CD4-positive, alpha-beta T cell treated with Interleukin-12 subunit alpha and Interleukin-12 subunit beta, for 1 hour (primary cell): ENCODE data around the gene ARHGAP24.

Source experiments
- DNase-seq: peaks from one replicate; pipeline ENCODE4 v3.0.0-alpha.2; 2020

ARHGAP24 gene

DNA sequence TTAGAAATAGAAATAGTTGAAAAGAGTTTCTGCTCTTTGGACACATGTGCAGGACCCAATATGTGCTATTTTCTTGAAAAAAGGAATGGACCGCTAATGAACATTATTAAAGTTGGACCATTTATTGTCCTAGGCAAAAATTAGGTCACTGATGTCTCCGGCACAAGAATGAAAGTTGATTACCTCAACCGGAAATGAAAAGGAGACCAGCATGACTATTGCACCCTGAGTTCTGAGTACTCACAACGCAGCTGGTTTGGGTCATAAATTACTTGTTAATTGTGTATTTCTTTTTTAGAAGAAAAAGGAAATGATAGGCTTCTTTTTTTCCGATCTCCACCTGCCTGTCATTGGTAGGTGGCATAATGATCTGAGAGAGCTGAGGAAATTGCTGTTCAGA lies 232.7 kb downstream of the ARHGAP24 start:
- DNase-seq: no peak

DNA sequence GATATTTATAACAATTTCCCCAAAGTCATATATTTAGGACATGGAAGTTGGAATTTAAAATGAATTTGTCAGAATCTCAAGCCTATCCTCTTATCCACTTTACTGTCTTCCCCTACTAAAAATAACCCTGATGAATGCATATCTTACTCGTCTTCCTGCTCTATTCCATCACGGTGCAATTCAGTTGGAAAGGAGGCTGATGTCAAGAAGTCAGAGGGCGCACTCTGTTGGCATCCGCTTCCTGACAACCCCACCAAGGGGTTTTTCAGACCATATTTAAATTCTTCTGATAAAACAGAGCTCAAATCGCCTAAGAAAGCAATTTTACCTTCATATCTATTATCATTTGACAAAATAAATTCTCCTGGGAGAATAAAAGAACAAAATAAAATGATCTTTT lies 233.5 kb downstream of the ARHGAP24 start:
- DNase-seq: no peak

DNA sequence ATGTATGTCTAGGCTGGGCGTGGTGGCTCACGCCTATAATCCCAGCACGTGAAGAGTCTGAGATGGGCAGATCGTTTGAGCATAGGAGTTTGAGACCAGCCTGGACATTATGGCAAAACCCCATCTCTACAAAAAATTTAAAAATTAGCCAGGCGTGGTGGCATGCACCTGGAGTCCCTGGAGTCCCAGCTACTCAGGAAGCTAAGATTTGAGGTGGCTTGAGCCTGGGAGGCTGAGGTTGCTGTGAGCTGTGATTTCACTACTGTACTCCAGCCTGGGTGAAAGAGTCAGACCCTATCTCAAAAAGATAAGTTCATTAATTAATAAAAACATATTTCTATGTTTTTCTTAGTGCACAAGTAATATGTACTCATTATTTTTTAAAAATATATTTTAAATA lies 238.1 kb downstream of the ARHGAP24 start:
- DNase-seq: no peak

DNA sequence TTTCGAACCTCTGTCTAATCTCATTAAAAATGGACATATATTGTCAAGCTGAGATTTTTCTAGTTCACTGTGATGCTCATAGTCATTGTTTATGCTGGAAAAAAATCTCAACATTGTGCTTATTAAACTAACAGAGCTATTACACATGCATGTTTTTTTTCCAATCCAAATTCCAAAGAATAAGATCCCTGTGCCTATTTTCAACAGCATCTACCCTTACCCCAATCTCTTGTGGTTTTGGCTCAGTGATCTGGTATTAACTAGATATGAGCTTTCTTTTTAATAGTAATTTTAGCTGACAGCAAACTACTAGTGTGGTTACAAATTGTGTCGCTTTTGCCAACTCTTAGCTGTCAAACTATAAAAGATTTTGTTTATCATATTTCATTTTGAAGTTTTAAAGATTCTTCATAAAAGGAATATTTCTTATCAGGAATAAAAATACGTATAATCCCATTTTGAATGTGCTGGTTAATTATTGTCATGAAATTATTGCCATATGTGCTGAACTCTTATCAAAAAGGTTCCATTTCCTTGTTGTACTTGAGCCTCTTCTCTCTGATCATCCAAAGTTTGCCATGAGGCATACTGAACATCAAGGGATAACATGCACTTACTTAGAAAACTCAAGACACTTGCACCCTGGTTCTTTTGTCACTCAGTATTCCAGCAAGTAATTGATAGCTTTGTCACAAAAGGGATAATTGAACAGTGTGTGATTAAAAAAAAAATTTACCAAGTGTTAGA lies 241.2 kb downstream of the ARHGAP24 start:
- DNase-seq: no peak

DNA sequence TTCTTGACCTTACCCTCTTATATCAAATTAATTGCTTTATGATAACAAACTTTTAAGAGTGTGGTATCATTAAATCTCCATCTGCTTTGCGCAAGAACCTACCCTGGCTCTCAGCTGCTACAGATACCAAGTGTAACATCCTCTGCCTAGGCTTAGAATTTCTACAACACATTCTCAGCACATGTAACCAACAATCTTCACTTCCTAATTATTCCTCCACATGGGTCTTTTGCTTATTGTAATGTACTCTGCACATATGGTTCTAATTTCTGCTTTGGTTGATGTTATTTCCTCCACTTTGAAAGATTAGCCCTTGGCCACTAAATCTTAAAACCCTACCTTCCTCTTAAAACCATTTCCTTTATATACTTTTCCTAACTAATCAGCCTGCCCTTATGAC lies 242.4 kb downstream of the ARHGAP24 start:
- DNase-seq: no peak

DNA sequence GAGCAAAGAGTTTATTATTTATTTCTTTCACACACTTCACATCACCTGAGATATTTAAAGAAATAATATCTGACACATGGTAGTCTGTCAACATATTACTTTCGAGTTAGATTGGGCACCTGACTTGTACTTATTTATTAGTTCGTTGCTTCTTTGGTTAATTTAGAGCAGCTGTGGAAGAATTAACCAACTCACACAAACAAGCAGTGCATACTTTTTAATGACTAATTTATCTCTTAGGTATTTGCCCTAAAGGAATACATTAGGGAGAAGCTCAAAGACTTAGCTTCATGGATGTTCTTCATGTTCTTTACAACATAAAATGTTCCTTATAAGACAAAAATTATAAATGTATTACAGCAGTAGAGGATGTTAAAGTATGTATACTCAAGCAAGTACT lies 242.9 kb downstream of the ARHGAP24 start:
- DNase-seq: no peak

DNA sequence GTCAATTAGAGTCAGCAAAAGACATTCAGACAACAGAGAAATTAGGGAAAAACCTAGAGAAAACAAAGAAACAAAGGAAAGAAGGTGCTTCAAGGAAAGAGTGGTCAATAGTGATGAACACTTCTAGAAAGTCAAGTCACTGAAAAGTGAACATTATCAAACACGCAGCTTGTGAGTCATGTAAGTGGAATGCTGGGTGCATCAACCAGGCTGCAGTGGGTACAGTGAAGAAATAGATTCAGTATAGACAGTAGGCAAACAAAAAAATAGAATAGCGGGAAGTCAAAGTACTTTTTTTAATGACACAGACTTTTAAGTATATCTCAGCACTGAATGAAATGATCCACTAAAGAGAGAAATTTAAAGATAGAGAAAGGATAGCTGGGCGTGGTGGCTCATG lies 245.8 kb downstream of the ARHGAP24 start:
- DNase-seq: no peak

DNA sequence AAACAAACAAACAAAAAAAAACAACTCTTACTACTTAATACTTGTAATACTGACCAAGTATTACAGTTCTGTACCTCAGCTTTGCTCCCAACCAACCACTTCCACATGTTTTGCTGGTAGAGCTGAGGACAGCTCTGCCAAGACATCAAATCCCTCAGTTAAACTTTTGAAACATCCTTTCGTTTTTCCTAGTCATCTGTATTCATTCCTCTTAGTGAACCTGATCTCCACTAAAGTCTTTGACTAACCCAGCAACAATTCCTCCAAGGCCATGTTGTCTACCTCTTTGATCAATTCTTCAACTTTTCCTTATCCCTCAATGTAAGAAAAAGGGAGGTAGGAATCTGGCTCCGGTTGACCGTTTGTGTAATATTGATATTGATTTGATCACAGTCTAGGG lies 247.5 kb downstream of the ARHGAP24 start:
- no peak for DNase-seq

DNA sequence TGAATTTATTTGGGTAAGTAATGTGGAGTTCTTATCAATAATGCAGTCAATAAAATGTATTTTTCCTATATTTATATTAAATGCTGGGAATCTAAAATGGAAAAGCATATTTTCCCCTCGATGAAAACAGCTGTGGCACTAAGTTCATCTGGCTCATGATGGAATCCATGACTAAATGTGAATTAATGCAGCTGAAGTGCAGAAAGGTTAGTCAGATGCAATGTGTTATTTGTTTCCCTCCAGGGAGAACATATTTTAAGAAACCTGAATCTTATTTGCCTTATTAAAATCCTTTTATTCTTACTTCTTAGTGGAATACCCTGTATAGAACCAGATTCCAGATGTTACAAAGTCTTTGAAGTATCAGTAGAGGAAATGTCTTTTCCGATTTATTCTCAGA lies 247.9 kb downstream of the ARHGAP24 start:
- no peak for DNase-seq

DNA sequence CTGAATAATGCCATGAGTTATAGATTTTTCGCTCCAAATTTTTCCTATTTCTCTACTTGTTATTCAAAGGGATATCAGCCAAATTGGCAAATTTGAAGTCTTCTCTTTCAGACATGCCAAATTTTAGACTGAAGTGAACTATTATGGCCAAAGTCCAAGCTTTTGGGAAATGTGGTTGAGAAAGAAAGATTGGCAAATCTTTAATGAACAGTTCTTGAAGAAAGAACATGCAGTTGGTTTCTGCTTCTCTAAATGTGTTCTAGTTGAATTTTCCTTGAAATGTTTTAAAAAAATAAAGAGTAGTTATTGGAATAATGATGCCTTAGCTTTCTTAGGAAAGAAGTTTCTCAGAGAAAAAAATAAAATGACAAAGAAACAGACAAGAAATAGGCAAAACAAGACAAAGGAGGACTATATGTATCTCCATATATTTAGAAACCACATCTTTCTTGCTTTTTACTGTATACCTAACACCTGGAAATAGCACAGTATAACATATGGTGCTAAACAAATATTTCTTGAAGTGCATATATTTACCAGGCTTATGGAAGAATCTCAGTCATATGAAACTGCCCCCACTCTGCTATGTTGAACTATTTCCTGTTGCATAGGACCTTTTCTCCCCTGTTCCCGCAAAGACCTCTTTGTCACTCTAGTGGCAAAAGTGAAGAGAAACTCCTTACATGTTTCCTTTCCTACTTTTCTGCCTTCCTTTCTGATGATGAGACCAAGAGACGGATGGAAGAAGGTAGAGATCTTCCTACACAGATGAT lies 250.0 kb downstream of the ARHGAP24 start:
- DNase-seq: no peak

DNA sequence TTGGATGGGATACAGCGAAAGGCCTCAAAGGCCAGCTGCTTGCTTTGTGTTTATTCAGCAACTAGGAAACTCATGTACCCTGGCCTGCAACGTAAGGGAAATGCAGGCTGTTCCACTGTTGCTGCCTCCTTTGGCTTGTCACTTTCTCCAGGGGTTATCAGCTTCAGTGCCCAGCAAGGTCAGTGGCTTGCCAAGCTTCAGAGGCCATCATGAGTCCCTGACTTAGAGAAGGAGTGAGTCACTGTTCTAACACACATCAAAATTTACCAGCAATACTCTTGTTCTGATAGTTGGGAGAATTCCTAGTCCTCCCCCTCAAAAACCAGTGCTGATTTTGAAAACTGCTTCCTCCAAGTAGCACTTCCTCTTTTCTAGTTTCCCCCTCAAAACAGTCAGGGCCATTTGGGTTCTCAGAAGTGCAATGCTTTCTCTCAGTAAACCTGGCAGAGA lies 250.8 kb downstream of the ARHGAP24 start:
- DNase-seq: no peak

DNA sequence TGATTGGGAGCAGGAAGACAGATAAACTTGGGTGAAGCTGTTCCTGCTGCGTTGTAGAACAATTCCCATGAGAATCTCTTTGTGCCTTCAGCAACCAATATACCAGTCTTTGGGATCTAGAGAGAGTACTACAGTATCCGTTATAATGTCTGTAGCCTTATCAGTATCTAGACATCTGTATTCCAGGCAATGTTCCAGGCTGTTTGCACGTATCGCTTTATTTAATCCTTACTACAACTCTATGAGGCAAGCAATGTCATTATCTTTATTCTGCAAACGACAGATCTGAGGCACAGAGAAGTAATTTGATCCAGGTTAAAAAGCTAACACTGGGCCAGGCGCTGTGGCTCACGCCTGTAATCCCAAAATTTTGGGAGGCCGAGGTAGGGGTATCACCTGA lies 251.6 kb downstream of the ARHGAP24 start:
- DNase-seq: no peak

DNA sequence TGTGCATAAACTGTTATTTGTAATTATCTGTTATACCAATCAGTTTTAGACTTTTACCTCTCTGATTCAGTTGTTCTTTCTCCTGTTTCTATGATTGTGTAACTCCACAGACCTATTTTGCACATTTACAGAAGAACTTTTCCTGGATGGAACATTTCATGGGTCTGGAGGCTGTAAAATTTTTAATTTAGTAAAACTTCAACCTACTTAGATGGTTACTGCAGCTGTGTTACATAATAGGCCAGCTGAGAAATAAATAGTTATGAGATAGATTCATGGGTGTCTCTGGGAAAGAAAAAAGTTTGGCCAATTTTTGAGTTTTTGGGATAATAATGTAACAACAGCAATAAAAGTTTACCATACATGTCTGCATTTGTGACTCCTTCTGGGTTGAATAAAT lies 253.5 kb downstream of the ARHGAP24 start:
- DNase-seq: no peak

DNA sequence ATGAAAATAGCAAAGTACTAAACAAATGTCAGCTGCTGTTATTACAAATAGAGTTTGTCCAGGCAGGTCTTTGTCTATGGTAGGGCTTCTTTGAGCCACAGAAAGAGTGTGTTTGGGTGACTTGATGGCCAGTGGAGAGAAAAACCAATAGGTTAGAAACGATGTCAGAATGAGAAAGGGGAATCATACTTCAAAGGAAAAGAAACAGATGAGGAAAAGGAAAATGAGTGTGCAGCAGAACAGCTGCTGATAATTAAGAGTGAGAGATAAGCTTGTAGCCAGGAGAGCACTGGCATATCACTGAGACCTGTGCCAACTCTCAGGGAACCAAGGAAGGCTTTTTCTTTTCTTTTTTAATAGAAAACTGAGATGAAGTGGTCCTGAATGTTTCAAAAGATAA lies 257.2 kb downstream of the ARHGAP24 start:
- no peak for DNase-seq

DNA sequence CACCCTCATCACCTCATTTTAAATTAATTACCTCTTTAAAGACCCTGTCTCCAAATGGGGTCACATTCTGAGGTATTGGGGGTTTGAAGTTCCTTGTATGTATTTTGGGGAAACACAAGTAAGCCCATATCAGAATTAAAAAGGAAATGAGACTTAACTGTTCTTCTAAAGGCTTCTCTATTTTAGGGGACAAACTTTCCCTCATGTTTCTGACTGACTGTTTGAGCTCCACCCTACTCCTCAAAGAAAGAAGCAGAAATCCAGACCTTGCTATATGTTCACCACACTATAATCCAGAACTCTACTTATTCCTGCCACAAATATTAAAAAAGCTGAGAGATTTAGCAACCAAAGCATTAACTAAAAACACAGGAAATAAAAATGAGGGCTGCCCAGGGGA lies 258.8 kb downstream of the ARHGAP24 start:
- no peak for DNase-seq

DNA sequence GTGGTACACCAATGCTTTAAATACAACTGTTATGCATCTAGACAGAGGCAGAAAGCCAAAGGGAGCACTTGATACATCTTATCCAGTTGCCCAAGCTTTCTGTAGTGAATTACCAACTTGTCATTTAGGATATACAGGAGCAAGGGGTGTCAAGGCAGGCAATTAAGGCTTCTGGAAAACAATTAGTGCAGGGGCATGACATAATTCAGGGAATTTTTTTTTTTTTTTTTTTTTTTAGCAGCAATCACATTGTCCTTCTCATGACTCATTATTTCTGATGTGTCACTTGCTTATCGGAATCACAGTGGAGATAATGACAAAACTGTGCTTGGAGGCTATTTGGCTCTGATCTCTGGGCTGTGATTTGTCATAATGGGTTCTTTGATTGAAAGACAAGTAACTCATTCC lies 259.5 kb downstream of the ARHGAP24 start:
- DNase-seq: no peak

DNA sequence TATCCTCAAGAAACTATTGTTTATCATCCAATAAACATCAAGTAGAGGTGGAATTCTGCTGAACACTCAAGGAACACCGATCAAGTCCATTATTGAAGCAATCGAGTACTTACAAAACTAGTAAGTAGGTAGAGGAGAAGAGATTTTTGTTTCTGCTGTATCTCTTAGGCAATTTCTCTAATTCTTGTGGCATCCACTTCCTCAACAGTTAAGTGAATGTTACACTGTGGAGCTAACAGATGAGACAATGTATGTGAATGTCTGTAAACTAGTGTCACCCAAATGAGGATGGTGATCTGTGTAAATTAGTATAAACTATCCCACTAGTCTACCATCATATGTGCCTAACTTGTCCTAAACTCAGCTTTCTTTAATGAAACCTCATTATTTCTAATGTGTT lies 261.6 kb downstream of the ARHGAP24 start:
- DNase-seq: no peak

DNA sequence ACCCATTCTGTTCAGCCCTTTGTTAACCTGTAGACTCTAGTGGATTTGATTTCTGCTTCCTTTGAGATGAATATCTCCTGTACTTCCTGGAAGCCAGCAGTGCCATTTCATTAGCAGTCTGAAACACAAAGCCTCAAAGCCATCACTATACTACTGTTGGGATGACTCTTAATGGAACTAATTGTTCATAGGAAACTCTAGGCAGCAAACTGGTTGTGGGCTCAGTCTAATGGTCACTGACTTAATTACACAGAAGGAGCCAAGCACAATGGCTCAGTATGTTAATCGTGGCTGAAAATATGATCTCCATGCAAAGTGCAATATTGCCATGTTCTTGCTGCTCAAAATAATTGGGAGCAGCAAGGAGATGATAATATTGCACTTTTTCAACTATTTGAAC lies 262.3 kb downstream of the ARHGAP24 start:
- DNase-seq: no peak

DNA sequence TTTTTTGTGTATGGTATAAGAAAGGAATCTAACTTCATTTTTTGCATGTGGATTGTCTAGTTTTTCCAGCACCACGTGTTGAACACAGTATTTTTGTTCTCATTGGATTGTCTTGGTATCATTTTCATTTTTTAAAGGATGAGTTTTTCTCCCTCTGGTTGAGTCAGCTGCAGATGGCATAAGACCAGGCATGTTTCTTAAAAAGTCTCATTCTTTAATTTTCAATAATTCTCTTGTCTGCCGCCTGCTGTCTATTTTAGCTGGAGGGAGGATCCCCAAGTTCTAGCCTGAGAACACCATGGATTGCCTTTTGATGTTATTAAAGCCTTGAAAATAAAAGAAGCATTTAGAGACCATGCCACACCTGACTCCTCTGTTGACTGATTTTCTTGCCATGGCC lies 263.8 kb downstream of the ARHGAP24 start:
- no peak for DNase-seq

DNA sequence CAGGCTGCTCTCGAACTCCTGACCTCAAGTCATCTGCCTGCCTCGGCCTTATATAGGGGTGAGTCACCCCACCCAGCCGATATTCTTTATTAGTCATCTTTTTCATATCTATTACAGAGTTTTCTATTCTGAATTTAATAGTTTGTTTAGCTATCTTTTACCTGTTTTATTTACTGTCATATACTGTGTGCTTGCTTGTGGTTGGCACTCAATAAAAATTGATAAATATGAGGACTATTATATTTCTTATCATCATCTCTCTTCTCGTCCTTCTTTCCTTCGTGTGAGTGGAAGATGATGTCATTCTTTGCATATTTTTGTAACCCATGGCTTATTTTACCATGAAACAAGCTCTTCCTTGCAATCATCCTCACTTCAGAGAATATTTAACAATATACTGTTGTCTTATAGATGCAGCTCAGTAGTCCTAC lies 265.5 kb downstream of the ARHGAP24 start:
- no peak for DNase-seq

DNA sequence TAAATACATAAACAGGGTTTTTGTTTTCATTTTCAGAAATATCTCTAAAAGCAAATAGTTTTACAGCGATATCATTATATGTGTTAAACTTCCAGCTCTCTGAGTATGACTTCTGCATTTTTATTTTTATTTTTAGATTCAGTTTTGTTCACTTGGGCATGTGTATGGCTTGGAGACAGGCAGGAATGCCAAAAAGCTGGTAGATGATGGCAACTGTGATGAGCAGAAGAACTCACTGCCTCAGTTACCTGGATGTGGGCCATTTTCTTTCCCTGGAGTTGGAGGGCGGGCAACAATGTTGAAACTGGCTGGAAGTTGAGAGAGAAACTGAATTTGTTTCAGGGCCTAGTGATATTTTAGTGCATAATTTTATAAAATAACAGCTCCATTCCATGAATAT lies 266.4 kb downstream of the ARHGAP24 start:
- DNase-seq: no peak

DNA sequence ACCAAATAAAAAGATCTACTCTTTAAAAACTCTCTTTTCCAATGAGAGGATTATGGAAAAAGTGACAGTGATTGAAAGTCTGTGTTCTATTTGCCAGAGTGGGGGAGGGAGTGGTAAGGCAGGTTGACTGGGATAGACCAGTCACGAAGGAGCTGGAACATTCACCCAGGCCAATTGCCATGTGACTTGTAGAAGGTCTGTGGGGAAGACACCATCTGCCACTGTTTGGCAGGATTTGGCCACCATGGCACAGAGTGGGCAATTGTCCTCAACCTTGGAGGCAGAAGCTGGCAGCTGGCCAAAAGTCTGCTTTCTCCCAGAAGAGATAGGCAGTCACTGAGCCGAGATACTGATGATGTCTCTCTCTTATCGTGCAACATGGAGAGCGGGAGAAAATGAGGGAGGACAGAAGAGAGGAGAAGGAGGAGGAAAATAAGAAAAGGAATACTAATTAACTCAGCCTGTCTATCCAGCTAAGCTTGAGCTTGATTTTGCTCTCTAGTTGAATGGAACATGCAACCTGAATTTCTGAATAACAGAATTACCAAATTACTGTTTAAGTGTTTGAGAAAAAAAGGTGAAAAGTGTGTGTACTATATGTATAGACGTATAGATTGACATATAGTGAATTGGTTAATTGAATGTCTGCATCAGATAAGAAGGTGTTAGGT lies 267.1 kb downstream of the ARHGAP24 start:
- no peak for DNase-seq

DNA sequence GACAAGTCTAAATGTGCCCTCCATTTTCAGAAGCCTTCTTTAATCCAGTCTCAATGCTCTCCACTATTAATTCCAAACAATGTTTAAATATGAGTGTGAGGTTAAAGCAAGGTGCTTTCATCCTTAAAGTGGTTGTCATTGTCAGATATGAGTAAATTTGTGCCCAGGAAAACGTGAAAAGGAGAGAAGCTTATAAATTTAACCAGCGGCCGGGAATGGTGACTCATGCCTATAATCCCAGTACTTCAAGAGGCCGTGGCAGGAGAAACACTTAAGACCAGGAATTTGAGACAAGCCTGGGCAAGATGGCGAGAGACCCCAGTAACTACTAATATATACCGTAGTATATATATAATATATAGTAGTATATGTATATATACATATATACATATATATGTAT lies 270.0 kb downstream of the ARHGAP24 start:
- DNase-seq: no peak

DNA sequence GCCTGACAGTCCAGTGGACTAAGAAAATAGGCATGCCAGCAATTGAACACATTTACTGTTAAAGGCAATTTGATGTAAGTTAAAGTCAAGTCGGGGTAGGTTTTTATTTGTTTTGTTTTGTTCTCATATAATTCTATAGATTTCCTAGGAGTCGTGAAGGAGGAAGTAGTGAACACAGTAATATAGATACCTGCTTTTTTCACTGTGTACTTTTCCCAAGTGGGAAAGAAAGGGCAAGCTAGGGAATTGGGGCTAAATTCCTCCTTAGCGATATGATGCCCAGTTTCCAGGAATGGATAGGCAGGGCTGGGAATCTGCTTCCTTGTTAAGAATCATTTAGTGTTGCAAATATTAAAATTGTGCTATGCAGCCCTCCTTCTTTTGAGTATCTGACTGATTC lies 271.0 kb downstream of the ARHGAP24 start:
- DNase-seq: no peak
